Upper lobe of left lung (tissue), 4 donors: ENCODE data around the gene VPS8.

Experiments used
- EP300 ChIP-seq, 4 donors: sonication (generic); formaldehyde crosslinking; IDR thresholded peaks; one replicate each; pipeline ENCODE4 v1.5.1; 2017; ENCODE audit warnings: antibody characterized with exemption in 4 of 4, control low read depth in 2 of 4
- POLR2A ChIP-seq, 4 donors: fragments of 450-650 bp; IDR thresholded peaks; one replicate each; pipeline ENCODE4 v1.5.1; 2016 to 2017; ENCODE audit warnings: antibody characterized with exemption in 4 of 4, mild to moderate bottlenecking in 2 of 4
- POLR2AphosphoS5 ChIP-seq, 2 donors: sonication (generic); formaldehyde crosslinking; IDR thresholded peaks; one replicate each; pipeline ENCODE4 v1.5.1; 2017; ENCODE audit warnings: antibody characterized with exemption in 2 of 2
- TF ChIP-seq, protein P1 (sequence below), 6 experiments: fragments of 450-650 bp in 4 of 6; fragments of 200-600 bp in 2 of 6; sonication (generic) in 2 of 6; IDR thresholded peaks; one replicate each; pipeline ENCODE4 v1.5.1; 2016 to 2019; ENCODE audit warnings: antibody characterized with exemption in 6 of 6

DNA sequence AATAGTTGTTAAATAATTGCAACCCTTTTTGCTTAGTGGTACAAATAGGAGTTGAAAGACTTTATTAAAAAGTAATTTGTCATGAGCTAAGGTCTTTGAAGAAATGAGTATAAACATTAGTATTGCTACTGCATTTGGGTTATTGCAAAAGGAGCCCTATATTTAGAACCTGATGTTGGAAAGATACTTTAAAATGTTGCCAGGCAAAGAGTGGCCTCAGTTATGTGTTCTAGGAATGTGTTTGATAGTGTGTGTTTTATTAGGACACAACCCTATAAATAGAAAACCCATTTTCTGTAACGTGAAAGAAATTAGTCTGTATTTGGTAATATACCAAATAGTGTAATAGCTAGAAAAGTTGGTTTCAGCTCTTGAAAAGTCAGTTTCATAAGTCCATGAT, 10.7 kb downstream of the VPS8 start:
- TF ChIP-seq, protein P1, sequence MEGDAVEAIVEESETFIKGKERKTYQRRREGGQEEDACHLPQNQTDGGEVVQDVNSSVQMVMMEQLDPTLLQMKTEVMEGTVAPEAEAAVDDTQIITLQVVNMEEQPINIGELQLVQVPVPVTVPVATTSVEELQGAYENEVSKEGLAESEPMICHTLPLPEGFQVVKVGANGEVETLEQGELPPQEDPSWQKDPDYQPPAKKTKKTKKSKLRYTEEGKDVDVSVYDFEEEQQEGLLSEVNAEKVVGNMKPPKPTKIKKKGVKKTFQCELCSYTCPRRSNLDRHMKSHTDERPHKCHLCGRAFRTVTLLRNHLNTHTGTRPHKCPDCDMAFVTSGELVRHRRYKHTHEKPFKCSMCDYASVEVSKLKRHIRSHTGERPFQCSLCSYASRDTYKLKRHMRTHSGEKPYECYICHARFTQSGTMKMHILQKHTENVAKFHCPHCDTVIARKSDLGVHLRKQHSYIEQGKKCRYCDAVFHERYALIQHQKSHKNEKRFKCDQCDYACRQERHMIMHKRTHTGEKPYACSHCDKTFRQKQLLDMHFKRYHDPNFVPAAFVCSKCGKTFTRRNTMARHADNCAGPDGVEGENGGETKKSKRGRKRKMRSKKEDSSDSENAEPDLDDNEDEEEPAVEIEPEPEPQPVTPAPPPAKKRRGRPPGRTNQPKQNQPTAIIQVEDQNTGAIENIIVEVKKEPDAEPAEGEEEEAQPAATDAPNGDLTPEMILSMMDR (IDR thresholded peaks at IDR 0.05): no peak
- TF ChIP-seq EP300 (IDR thresholded peaks at IDR 0.05) (no peak), POLR2AphosphoS5 (IDR thresholded peaks at IDR 0.05) (no peak), POLR2A (IDR thresholded peaks at IDR 0.05) (no peak)
